PC-3 (cell line): ENCODE measurements around the gene UNC5B. TPM values are rescaled to one million over a fixed set of nuclear protein-coding genes. Genes with fewer than 3 reads are reported as not detected.

Experiments
- ATAC-seq: fragments of 200-7000 bp; cut with Tn5 transposase; 2 replicates; pipeline ENCODE4 v1.9.1; 2020; ENCODE audit warnings: mild to moderate bottlenecking, moderate library complexity
- BruUV-seq: library from RNA; stranded (reverse); fragments of 400-500 nt; replicated peaks from 2 replicates; lab custom pipeline; 2021; lab: Mats Ljungman, UMichigan
- CTCF ChIA-PET: fragments of 300-600 bp; sonication (Branson Sonifier 250); formaldehyde crosslinking; loops from one replicate; lab custom pipeline; 2022; ENCODE audit warnings: antibody characterized with exemption; lab: Charles Lee
- POLR2A ChIA-PET: fragments of 300-600 bp; sonication (Branson Sonifier 250); formaldehyde crosslinking; loops from one replicate; lab custom pipeline; 2022; ENCODE audit warnings: antibody characterized with exemption; ENCODE audit not compliant: unreplicated experiment; lab: Charles Lee
- DNase-seq: peaks from one replicate; pipeline ENCODE4 v3.0.0-alpha.2; 2015
- H2AFZ ChIP-seq: fragments of 300-600 bp; sonication (generic); 2 replicates; pipeline ENCODE4 v1.6.0; 2016; ENCODE audit warnings: antibody characterized with exemption, low read length
- H3F3A ChIP-seq: fragments of 300-600 bp; sonication (generic); one replicate; pipeline ENCODE4 v1.6.0; 2017; ENCODE audit warnings: antibody characterized with exemption, low read length, control low read depth, mild to moderate bottlenecking; ENCODE audit not compliant: unreplicated experiment
- H3K27ac ChIP-seq: fragments of 300-600 bp; sonication (generic); 2 replicates; pipeline ENCODE4 v1.5.1; 2016; ENCODE audit warnings: mild to moderate bottlenecking, low read length
- H3K27me3 ChIP-seq: fragments of 300-600 bp; sonication (generic); 2 replicates; pipeline ENCODE4 v1.6.1; 2016; ENCODE audit warnings: low read length, mixed read lengths
- H3K36me3 ChIP-seq: fragments of 300-600 bp; sonication (generic); 2 replicates; pipeline ENCODE4 v1.6.1; 2016; ENCODE audit warnings: low read depth, mixed run types, low read length, mixed read lengths
- H3K4me1 ChIP-seq: fragments of 300-600 bp; sonication (generic); 2 replicates; pipeline ENCODE4 v1.5.1; 2016; ENCODE audit warnings: low read length; ENCODE audit not compliant: insufficient read depth
- H3K4me2 ChIP-seq: fragments of 300-600 bp; sonication (generic); 2 replicates; pipeline ENCODE4 v1.6.0; 2016; ENCODE audit warnings: low read length
- H3K4me3 ChIP-seq: fragments of 300-600 bp; sonication (generic); 2 replicates; pipeline ENCODE4 v1.5.1; 2016; ENCODE audit warnings: mild to moderate bottlenecking, low read length, mixed read lengths
- H3K79me2 ChIP-seq: fragments of 300-600 bp; sonication (generic); 2 replicates; pipeline ENCODE4 v1.6.1; 2017; ENCODE audit warnings: low read length, mixed read lengths
- H3K9ac ChIP-seq: fragments of 300-600 bp; sonication (generic); 2 replicates; pipeline ENCODE4 v1.6.0; 2016; ENCODE audit warnings: mild to moderate bottlenecking, low read length
- H3K9me2 ChIP-seq: fragments of 300-600 bp; sonication (generic); replicated peaks from 2 replicates; pipeline ENCODE4 v1.6.1; 2016; ENCODE audit warnings: mixed run types, low read length, mixed read lengths
- H3K9me3 ChIP-seq: fragments of 300-600 bp; sonication (generic); 2 replicates; pipeline ENCODE4 v1.6.1; 2016; ENCODE audit warnings: low read length, mixed read lengths
- H4K20me1 ChIP-seq: fragments of 300-600 bp; sonication (generic); 2 replicates; pipeline ENCODE4 v1.6.1; 2016; ENCODE audit warnings: low read length, mixed read lengths
- EZH2 ChIP-seq: fragments of 300-600 bp; sonication (generic); IDR thresholded peaks from one replicate; pipeline ENCODE4 v1.6.1; 2017; ENCODE audit warnings: antibody characterized with exemption, mild to moderate bottlenecking, low read length; ENCODE audit not compliant: unreplicated experiment
- EZH2phosphoT487 ChIP-seq: fragments of 300-600 bp; sonication (generic); IDR thresholded peaks from 2 replicates; pipeline ENCODE4 v1.6.1; 2018; ENCODE audit warnings: mild to moderate bottlenecking, antibody characterized with exemption, low read length, borderline replicate concordance
- intact Hi-C: fragments of 100-400 bp; cut with micrococcal nuclease; formaldehyde crosslinking; loops from 2 replicates; pipeline ENCODE4 v1.9.0; 2023
- total RNA-seq: library from RNA; depleted of rRNA; stranded (reverse); fragments of >200 nt; gene quantifications from 2 replicates; pipeline ENCODE4 v1.2.3, GENCODE V29; 2014
- TF ChIP-seq, protein P1 (sequence below): fragments of 300-600 bp; sonication (generic); conservative IDR thresholded peaks from 2 replicates; pipeline ENCODE4 v1.5.1; 2017; ENCODE audit warnings: antibody characterized with exemption, low read depth, mild to moderate bottlenecking, low read length

The UNC5B gene
- total RNA-seq, 1 experiment from 2014 or later = 0.26 TPM

DNA sequence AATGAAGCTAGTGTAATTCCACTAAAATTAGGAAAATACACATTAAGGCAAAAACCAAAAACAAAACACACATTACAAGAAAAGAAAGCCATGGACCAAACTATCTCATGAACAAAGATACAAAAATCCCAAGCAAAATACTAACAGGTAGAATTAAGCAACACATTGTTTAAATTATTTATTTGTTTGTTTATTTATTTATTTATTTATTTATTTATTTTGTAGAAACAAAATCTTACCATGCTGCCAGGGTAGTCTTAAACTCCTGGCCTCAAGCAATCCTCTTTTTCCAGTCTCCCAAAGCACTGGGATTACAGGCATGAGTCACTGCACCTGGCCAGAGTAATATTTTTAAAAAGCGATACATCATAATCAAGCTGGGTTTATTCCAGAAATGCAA is 99.8 kb downstream of the UNC5B start:
- Histone ChIP-seq H3K9me3 (no peaks in the 10 kb centered on the region), H2AFZ (no peak overlapping the region), H3F3A (no peaks in the 10 kb centered on the region), H3K4me2 (no peak overlapping the region), H3K9me2 (no peaks in the 10 kb centered on the region), H3K4me1 (no peaks in the 10 kb centered on the region; the same call in 1 of the 2 replicates), H3K36me3 (no peaks in the 10 kb centered on the region), H3K4me3 (no peak overlapping the region), H4K20me1 (no peaks in the 10 kb centered on the region), H3K79me2 (no peaks in the 10 kb centered on the region), H3K27me3 (no peaks in the 10 kb centered on the region), H3K27ac (no peak overlapping the region), H3K9ac (no peak overlapping the region)
- TF ChIP-seq, protein P1, sequence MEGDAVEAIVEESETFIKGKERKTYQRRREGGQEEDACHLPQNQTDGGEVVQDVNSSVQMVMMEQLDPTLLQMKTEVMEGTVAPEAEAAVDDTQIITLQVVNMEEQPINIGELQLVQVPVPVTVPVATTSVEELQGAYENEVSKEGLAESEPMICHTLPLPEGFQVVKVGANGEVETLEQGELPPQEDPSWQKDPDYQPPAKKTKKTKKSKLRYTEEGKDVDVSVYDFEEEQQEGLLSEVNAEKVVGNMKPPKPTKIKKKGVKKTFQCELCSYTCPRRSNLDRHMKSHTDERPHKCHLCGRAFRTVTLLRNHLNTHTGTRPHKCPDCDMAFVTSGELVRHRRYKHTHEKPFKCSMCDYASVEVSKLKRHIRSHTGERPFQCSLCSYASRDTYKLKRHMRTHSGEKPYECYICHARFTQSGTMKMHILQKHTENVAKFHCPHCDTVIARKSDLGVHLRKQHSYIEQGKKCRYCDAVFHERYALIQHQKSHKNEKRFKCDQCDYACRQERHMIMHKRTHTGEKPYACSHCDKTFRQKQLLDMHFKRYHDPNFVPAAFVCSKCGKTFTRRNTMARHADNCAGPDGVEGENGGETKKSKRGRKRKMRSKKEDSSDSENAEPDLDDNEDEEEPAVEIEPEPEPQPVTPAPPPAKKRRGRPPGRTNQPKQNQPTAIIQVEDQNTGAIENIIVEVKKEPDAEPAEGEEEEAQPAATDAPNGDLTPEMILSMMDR = no peak
- TF ChIP-seq EZH2 = no peak
- TF ChIP-seq EZH2phosphoT487 = no peak
- BruUV-seq = no TSS peak
- peak; percentile 24 for DNase-seq
- CTCF ChIA-PET = interaction anchor here (0.6 kb wide), 1 partner anchor 399 kb away, joined by 3 read pairs; no protein-coding TSS in a partner anchor
- intact Hi-C loops = loop anchor here (10.0 kb wide), 2 partner anchors 393 to 583 kb away; no protein-coding TSS in a partner anchor
- POLR2A ChIA-PET = interaction anchor here (0.6 kb wide), 1 partner anchor 365 kb away, joined by 9 read pairs; no protein-coding TSS in a partner anchor
- no peak for ATAC-seq

DNA sequence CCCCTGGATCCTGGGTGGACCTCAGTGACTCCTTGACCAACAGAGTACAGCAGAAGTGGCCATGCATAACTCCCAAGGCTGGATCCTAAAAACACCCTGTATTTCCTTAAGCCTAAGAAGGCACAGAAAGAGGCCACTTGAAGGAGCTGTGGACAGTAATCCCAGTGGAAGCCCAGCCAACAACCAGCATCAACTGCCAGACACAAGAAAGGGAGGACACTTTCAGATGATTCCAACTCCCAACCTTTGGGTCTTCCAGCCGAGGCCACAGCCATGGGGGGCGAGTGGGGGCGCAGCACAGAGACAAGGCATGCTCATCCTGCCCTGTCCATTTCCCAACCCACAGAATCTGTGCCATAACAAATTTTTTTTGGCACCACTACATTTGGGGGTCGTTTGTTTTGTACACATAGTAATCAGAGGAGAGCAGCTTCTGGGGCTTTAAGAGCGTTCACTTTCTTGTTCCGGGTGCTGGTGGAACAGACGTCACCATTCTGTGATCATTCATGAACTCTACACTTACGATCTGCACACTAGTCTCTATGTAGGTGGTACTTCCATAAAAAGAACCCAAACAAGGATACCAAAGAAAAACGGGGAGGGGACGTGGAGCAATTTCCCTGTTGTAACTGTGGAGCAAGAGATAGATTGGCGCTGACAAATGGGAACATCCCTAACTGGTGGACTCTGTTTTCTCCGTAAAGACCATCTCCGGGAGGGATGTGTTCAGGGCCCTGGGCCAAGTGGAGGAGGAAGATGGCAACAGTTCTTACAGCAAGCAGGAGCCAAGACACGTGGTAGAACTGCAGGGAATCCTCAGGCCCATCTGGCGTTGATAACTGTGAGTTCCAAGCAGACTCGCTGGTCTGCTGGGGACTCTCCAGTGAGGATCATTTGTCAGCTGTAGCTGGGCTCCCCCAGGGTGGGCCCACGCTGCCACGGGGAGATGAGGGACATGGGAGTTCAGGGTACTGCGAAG is 100.7 kb downstream of the UNC5B start:
- H4K20me1 ChIP-seq = no peaks in the 10 kb centered on the region
- H3F3A ChIP-seq = no peaks in the 10 kb centered on the region
- no peaks in the 10 kb centered on the region; the same call in 1 of the 2 replicates for H3K4me1 ChIP-seq
- H3K9me2 ChIP-seq = no peaks in the 10 kb centered on the region
- H3K79me2 ChIP-seq = no peaks in the 10 kb centered on the region
- ChIA-PET CTCF (no interaction called here), POLR2A (interaction anchor here (0.6 kb wide), 1 partner anchor 364 kb away, joined by 9 read pairs; no protein-coding TSS in a partner anchor)
- H3K4me3 ChIP-seq = no peak overlapping the region
- DNase-seq (no peak), ATAC-seq (no peak)
- H3K27ac ChIP-seq = no peak overlapping the region
- H3K9me3 ChIP-seq = no peaks in the 10 kb centered on the region
- no peaks in the 10 kb centered on the region for H3K27me3 ChIP-seq
- intact Hi-C loops = loop anchor here (10.0 kb wide), 2 partner anchors 392 to 582 kb away; no protein-coding TSS in a partner anchor
- no peaks in the 10 kb centered on the region for H3K36me3 ChIP-seq
- TF ChIP-seq, protein P1 = no peak
- TF ChIP-seq EZH2 = no peak
- no peak for TF ChIP-seq EZH2phosphoT487
- H2AFZ ChIP-seq = no peak overlapping the region
- H3K9ac ChIP-seq = no peak overlapping the region
- 0 out of 2 replicates have a peak overlapping the region, but pooled peaks have one; percentile 51 for H3K4me2 ChIP-seq
- no TSS peak for BruUV-seq
